NCI-H345 treated with DMSO at 0.1 percent for 48 hours (cell line): ENCODE measurements around the gene GCA.

Source experiments
- DNase-seq: peaks from one replicate; lab custom pipeline; 2025; ENCODE audit not compliant: unreplicated experiment; lab: John Stamatoyannopoulos, UW

GCA gene

GRCh38 chr2:162327806-162328205 is 16.1 kb upstream of the GCA start:
- DNase-seq: no peak

- no peak for DNase-seq
Measured at GRCh38 chr2:162328424-162329157, 15.3 kb upstream of the GCA start.

GRCh38 chr2:162330881-162331280 is 13.1 kb upstream of the GCA start:
- no peak for DNase-seq

GRCh38 chr2:162333968-162334367 is 10.0 kb upstream of the GCA start:
- DNase-seq: no peak

- DNase-seq: no peak
Measured at GRCh38 chr2:162337868-162338267, 6.1 kb upstream of the GCA start.

GRCh38 chr2:162340822-162341221 is 3.1 kb upstream of the GCA start:
- DNase-seq: no peak

DNA sequence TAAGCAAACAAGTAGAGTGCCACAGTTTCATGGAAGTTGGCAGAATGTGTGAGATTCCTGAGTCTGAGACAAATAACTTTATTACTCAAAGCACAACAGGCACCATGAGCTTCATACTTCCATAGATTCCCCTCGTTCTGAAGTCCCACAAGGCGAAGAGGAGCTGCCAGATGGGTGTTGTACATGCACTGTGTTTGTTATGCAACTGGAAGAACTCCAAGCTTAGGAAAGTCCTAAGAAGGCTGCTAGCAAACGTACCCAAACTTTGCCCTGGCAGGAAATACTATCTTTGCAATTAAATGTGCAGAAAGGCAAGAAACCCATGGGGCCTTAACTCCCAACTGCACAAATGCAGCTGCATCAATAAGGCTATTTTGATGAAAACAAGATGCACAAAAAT is 1.6 kb upstream of the GCA start:
- no peak for DNase-seq

GRCh38 chr2:162342841-162343240 is 1.1 kb upstream of the GCA start:
- DNase-seq: no peak

GRCh38 chr2:162343492-162343823 is 474 bp upstream of the GCA start:
- DNase-seq: no peak

- DNase-seq: no peak
Measured at GRCh38 chr2:162344617-162344950, 652 bp downstream of the GCA start.

DNA sequence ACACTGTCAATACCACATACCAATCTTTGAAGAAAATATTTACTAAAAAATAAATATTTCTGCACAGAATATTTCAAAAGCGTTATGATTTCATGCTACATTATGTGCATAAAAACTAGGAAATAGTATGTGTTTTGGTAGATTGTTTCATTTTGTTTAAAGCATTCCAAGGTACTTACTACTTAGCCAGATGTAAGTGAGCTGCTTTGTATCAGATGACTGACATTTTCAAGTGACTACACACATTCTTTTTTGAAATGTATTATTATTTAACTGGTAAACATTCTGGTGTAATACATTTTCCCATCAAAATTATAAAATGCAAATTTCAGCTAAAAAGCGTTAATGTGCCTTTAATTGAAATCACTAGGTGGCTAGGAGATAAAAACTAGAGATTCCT is 21.5 kb downstream of the GCA start:
- DNase-seq: no peak

DNA sequence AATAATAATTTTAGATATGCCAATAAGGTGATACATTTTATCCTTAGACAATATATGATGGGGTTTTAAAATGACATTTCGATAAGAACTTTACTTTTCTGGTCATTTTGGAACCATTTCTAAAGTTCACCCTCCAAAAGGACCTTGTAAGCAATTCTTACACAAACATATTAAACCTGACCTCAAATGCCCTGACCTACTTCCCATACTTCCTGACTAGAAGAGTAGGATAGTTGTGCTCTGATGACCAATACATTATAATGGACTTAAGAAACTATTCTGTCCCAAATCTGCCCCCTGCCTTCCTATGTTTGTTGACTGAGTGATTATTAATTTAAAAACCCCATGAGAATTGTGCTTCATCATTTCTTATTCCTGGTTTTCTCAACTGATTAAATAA is 24.6 kb downstream of the GCA start:
- DNase-seq: no peak

DNA sequence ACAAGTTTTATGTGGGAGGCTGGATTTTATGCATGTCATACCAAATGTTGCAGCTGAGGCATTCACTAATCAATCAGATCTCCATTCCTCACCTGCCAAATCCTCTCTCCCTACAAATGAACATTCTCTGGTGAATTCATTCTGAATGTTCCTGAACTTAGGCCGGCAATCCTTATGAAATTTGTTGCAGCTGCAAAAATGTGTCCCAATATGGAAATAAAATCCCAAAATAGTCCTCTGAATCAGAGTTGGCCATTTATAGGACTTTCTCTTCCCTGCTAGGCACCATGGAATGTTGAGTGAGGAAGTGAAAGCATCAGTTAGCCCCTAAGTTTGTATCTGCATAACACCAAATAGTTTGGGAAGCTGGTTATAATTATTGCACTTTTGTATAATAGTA is 25.6 kb downstream of the GCA start:
- no peak for DNase-seq

GRCh38 chr2:162370931-162371330 is 27.0 kb downstream of the GCA start:
- DNase-seq: no peak

DNA sequence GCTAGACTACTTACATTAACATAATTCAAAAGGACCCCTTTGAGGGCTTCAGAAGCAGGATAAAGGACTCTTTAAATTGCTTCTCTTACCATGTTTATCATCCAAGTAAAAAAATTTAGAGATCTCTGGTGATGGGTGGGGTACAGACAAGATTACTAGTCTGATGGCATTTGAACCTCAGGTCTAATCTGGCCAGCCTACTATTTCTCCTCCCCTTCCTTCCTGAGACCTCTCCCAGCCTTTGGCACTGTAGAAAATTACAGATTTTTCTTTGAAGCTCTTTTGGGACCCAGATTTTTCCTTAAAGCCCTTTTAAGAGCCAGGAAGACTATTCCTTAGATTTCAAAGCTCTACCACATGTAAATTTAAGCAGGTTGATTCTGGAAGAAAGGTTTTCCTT is 28.9 kb downstream of the GCA start:
- DNase-seq: no peak

DNA sequence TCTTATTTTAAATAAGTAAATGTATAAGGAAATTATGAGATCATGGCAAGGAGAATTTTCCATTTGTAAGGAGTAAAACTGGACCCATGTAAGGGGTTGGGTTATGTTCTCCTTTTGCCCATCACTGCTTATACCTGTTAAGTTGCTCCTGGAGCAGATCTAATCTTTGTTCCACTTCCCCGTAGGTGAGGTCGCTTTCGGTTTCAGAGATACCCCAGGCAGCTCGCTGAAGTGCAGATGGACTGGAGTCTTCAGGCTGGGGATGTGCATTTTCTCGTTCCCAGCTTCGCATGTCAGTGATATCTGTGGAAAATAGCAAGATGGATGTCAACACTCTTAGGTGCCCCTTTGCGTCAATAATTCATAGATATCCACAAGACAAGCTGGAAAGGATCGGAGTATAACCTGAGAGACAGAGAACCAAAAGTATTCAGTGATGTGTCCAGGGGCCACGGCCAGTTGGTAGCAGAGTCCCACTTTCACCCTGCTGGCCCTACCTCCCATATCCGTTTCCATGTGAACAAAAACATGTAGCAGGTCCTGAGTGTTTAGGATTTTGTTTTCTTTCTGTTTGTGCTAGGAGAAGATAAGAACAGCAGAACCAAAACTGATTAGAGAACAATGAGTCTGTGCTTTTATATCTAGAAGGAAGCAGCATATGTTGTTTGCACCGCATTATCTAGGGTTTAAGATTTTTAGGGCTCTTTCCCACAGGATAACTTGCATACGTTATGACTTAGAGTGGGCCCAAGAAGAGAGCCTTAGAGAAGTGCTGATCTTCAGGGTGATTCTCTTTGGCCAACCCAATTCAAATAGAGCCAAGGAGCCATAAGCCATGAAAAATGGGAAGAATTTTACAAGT is 36.0 kb downstream of the GCA start:
- DNase-seq: no peak

GRCh38 chr2:162381851-162382250 is 37.9 kb downstream of the GCA start:
- no peak for DNase-seq

GRCh38 chr2:162382278-162382677 is 38.3 kb downstream of the GCA start:
- no peak for DNase-seq

DNA sequence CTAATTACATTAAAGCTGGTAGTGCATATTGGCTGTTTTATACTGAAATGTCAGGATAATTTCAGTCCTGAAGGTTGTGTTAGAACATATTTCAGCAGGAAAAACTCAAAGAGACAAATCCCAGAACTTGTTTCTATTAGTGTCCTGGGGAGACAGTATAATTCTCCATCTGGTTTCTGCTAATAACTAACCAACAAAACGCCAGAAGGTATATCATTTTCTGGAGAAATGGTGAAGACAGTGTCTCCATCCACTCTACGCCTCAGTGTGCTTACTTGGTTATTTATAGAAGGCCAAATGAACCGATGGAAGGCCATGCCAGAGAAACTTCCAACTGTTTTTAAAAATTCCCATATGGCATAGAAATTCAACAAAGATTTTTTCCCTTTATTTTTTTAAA is 41.6 kb downstream of the GCA start:
- no peak for DNase-seq

GRCh38 chr2:162390801-162391200 is 46.9 kb downstream of the GCA start:
- no peak for DNase-seq

DNA sequence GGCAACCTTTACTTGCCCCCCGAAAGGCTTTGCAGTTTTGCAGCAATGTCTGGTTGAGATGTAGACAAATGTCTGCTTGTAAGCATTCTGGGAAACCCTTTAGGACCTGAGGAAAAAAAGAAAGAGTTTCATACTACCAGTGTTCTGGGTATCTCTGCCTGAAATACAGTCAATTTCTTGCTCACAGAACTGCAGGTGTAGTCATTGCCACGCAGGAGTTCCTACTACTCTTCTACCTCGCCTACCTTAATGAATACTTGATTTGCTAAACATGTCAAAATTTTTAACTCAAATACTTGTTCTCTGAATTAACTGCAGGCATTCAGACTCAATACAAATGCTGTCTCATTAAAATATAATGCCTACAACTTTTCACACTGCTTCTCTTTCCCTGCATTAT is 56.4 kb downstream of the GCA start:
- no peak for DNase-seq

- DNase-seq: no peak
Measured at GRCh38 chr2:162401871-162402270, 57.9 kb downstream of the GCA start.

GRCh38 chr2:162403884-162404283 is 60.0 kb downstream of the GCA start:
- DNase-seq: no peak
